CD4-positive, alpha-beta T cell (primary cell): ENCODE results near the gene SDK1. TPM values are rescaled to one million over a fixed set of nuclear protein-coding genes. Genes with fewer than 3 reads are reported as not detected.
A peak's percentile ranks its signal among the peaks of the same experiment; 100 is the strongest.

Source experiments
- ATAC-seq: fragments of 200-7000 bp; cut with Tn5 transposase; one replicate; pipeline ENCODE4 v1.10.0; 2022; ENCODE audit warnings: mild to moderate bottlenecking; ENCODE audit not compliant: poor library complexity
- CTCF ChIA-PET: fragments of 350-600 bp; sonication (Branson Sonifier 250); formaldehyde crosslinking; loops from one replicate; lab custom pipeline; 2021; ENCODE audit warnings: antibody characterized with exemption, inconsistent platforms; lab: Charles Lee
- POLR2A ChIA-PET: fragments of 350-600 bp; sonication (Branson Sonifier 250); formaldehyde crosslinking; loops from one replicate; lab custom pipeline; 2021; ENCODE audit warnings: antibody characterized with exemption, inconsistent platforms; lab: Charles Lee
- DNase-seq, 14 experiments: peaks; one replicate each; pipeline ENCODE4 v3.0.0-alpha.2; 2013 to 2020; ENCODE audit warnings: mixed read lengths in 2 of 14
- H3K27ac ChIP-seq, 2 donors: one replicate each; pipeline versions ENCODE4 v1.5.1 to v1.7.0; 2013; ENCODE audit warnings: low read length in 2 of 2, low read depth in 1 of 2, mild to moderate bottlenecking in 1 of 2
- H3K27me3 ChIP-seq, 2 experiments: 1 replicate in 1 of 2; 2 replicates in 1 of 2; pipeline versions ENCODE4 v1.6.1 to v1.7.0; 2013; ENCODE audit warnings: low read length in 2 of 2, control low read depth in 1 of 2, mild to moderate bottlenecking in 1 of 2, moderate library complexity in 1 of 2; ENCODE audit not compliant: insufficient read depth in 2 of 2, control insufficient read depth in 1 of 2
- H3K36me3 ChIP-seq: one replicate; pipeline ENCODE4 v1.6.1; 2013; ENCODE audit warnings: low read length, control low read depth; ENCODE audit not compliant: insufficient read depth
- H3K4me1 ChIP-seq: one replicate; pipeline ENCODE4 v1.6.1; 2013; ENCODE audit warnings: low read length, control low read depth; ENCODE audit not compliant: insufficient read depth
- H3K4me3 ChIP-seq: one replicate; pipeline ENCODE4 v1.5.1; 2013; ENCODE audit warnings: mild to moderate bottlenecking, low read length, moderate library complexity
- H3K9me3 ChIP-seq, 2 experiments: 1 replicate in 1 of 2; 2 replicates in 1 of 2; pipeline versions ENCODE4 v1.6.1 to v1.7.0; 2013; ENCODE audit warnings: low read length in 2 of 2, mild to moderate bottlenecking in 2 of 2, control low read depth in 1 of 2, moderate library complexity in 1 of 2; ENCODE audit not compliant: control insufficient read depth in 1 of 2, insufficient read depth in 1 of 2
- H3K27ac Mint-ChIP-seq: one replicate; pipeline ENCODE4 v1.8.0; 2020; ENCODE audit warnings: mixed read lengths
- H3K27me3 Mint-ChIP-seq: one replicate; pipeline ENCODE4 v1.8.0; 2021; ENCODE audit warnings: mixed read lengths
- H3K36me3 Mint-ChIP-seq: one replicate; pipeline ENCODE4 v1.8.0; 2021; ENCODE audit warnings: low read depth, mixed read lengths
- H3K4me1 Mint-ChIP-seq: one replicate; pipeline ENCODE4 v1.8.0; 2021; ENCODE audit warnings: low read depth, mixed read lengths
- H3K4me3 Mint-ChIP-seq: one replicate; pipeline ENCODE4 v1.8.0; 2020; ENCODE audit warnings: mild to moderate bottlenecking, mixed read lengths
- H3K9me3 Mint-ChIP-seq: one replicate; pipeline ENCODE4 v1.8.0; 2020; ENCODE audit warnings: mixed read lengths
- intact Hi-C, 2 experiments: fragments of 100-400 bp; cut with DNase I in 1 of 2; cut with micrococcal nuclease in 1 of 2; formaldehyde crosslinking; loops; one replicate each; pipeline versions ENCODE4 v1.15.1 to v1.9.0; 2023 to 2025; cut with DNase I, micrococcal nuclease
- total RNA-seq, 174 experiments: library from RNA in 2 of 174; stranded (reverse) in 2 of 174; gene quantifications; one replicate each; pipeline ENCODE4 v1.2.3 and lab custom pipeline; 2021 to 2026
- TF ChIP-seq, protein P1 (sequence below): fragments of 200-600 bp; IDR thresholded peaks from one replicate; pipeline ENCODE4 v1.8.0; 2022; ENCODE audit warnings: antibody characterized with exemption, mild to moderate bottlenecking

Gene SDK1
- total RNA-seq, 2 experiments from 2014 or later = 1.1 to 1.3 TPM

- Mint-ChIP-seq H3K36me3 (no peaks in the 10 kb centered on the region), H3K4me3 (no peak overlapping the region), H3K9me3 (no peaks in the 10 kb centered on the region), H3K27ac (no peak overlapping the region), H3K27me3 (no peaks in the 10 kb centered on the region), H3K4me1 (peaks cover 52% of the 10 kb centered on the region)
- intact Hi-C loops = no loop called here
- no peaks in the 10 kb centered on the region for H3K4me1 ChIP-seq
- H3K36me3 ChIP-seq = no peaks in the 10 kb centered on the region
- POLR2A ChIA-PET = no interaction called here
- H3K27me3 ChIP-seq = no peaks in the 10 kb centered on the region
- TF ChIP-seq, protein P1, sequence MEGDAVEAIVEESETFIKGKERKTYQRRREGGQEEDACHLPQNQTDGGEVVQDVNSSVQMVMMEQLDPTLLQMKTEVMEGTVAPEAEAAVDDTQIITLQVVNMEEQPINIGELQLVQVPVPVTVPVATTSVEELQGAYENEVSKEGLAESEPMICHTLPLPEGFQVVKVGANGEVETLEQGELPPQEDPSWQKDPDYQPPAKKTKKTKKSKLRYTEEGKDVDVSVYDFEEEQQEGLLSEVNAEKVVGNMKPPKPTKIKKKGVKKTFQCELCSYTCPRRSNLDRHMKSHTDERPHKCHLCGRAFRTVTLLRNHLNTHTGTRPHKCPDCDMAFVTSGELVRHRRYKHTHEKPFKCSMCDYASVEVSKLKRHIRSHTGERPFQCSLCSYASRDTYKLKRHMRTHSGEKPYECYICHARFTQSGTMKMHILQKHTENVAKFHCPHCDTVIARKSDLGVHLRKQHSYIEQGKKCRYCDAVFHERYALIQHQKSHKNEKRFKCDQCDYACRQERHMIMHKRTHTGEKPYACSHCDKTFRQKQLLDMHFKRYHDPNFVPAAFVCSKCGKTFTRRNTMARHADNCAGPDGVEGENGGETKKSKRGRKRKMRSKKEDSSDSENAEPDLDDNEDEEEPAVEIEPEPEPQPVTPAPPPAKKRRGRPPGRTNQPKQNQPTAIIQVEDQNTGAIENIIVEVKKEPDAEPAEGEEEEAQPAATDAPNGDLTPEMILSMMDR = no peak
- no peak overlapping the region for H3K4me3 ChIP-seq
- ATAC-seq = no peak
- CTCF ChIA-PET = no interaction called here
- DNase-seq = no peak
- H3K27ac ChIP-seq = no peak overlapping the region
- H3K9me3 ChIP-seq = peaks cover 0 to 19% of the 10 kb centered on the region in 2 experiments
Observed at GRCh38 chr7:4100691-4101090, 799.6 kb downstream of the SDK1 start.

DNA sequence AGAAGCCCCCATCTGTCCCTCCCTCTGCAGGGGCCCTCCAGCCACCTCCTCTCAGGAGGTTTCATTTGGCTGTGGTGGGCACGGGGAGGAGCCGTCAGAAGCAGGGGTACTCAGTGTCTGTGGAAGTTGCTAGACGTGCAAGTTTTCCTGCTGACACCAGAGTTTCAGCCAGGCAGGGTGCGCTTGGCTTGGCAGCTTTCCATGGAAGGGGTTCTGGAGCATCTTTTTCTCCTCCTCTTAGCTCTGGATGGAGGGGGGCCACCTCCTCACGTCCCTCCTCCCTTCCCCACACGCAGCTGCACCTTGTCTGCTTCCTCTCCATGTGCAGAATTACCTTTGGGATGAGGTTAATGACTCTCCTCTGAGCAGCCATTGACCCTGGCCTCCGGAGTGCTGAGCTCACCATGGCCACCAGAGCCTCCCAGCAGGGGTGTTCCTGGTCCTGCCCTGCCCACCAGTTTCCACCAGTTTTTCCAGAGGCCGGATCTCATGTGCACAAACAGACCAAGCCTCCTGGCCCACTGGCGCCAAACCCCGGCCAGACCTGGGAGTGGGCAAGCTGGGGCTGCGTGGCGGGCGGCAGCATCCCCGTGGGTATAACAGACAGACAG, 801.3 kb downstream of the SDK1 start:
- Mint-ChIP-seq H3K4me1 (peaks cover 36% of the 10 kb centered on the region), H3K27ac (no peak overlapping the region), H3K27me3 (no peaks in the 10 kb centered on the region), H3K4me3 (no peak overlapping the region), H3K36me3 (no peaks in the 10 kb centered on the region), H3K9me3 (no peaks in the 10 kb centered on the region)
- H3K4me3 ChIP-seq = no peak overlapping the region
- no peak overlapping the region for H3K27ac ChIP-seq
- peaks cover 0 to 19% of the 10 kb centered on the region in 2 experiments for H3K9me3 ChIP-seq
- ATAC-seq = no peak
- H3K4me1 ChIP-seq = no peaks in the 10 kb centered on the region
- intact Hi-C loops = no loop called here
- no peaks in the 10 kb centered on the region for H3K27me3 ChIP-seq
- ChIA-PET POLR2A (no interaction called here), CTCF (no interaction called here)
- no peaks in the 10 kb centered on the region for H3K36me3 ChIP-seq
- no peak for DNase-seq
- TF ChIP-seq, protein P1 = no peak

- intact Hi-C loops = no loop called here
- DNase-seq (no peak), ATAC-seq (no peak)
- TF ChIP-seq, protein P1 = peak; percentile 25
- Mint-ChIP-seq H3K36me3 (no peaks in the 10 kb centered on the region), H3K27ac (no peak overlapping the region), H3K9me3 (no peaks in the 10 kb centered on the region), H3K4me3 (no peak overlapping the region), H3K4me1 (peaks cover 24% of the 10 kb centered on the region), H3K27me3 (no peaks in the 10 kb centered on the region)
- Histone ChIP-seq H3K4me3 (no peak overlapping the region), H3K36me3 (no peaks in the 10 kb centered on the region), H3K9me3 (peaks cover 0 to 19% of the 10 kb centered on the region in 2 experiments), H3K4me1 (no peaks in the 10 kb centered on the region), H3K27ac (no peak overlapping the region), H3K27me3 (no peaks in the 10 kb centered on the region)
- CTCF ChIA-PET = no interaction called here
- POLR2A ChIA-PET = no interaction called here
Observed at GRCh38 chr7:4103352-4104091, 802.5 kb downstream of the SDK1 start.
